ENCODE measurements around the gene FARS2. TPM values are rescaled to one million over a fixed set of nuclear protein-coding genes. Genes with fewer than 3 reads are reported as not detected.

Gene FARS2
- total RNA-seq, 1 donor from 2014 or later, result 21.9 TPM

GRCh38 chr6:5446362-5447075 lies 185.2 kb downstream of the FARS2 start:
- Mint-ChIP-seq H3K9me3 (no peaks in the 10 kb centered on the region), H3K36me3 (no peaks in the 10 kb centered on the region), H3K27ac (no peak overlapping the region), H3K4me1 (ENCODE audit: unreplicated experiment) (no peaks in the 10 kb centered on the region), H3K4me3 (no peak overlapping the region), H3K27me3 (no peaks in the 10 kb centered on the region)
- no peak for DNase-seq (ENCODE audit: extremely low spot score, unreplicated experiment)
- no peak for TF ChIP-seq CTCF (conservative IDR thresholded peaks at IDR 0.05)

- no peak for DNase-seq (ENCODE audit: extremely low spot score, unreplicated experiment)
- Mint-ChIP-seq H3K36me3 (no peaks in the 10 kb centered on the region), H3K27me3 (no peaks in the 10 kb centered on the region), H3K4me3 (no peak overlapping the region), H3K27ac (no peak overlapping the region), H3K4me1 (ENCODE audit: unreplicated experiment) (no peaks in the 10 kb centered on the region), H3K9me3 (no peaks in the 10 kb centered on the region)
- no peak for TF ChIP-seq CTCF (conservative IDR thresholded peaks at IDR 0.05)
Measured at GRCh38 chr6:5447921-5448320, 186.6 kb downstream of the FARS2 start.

GRCh38 chr6:5450073-5450472 lies 188.8 kb downstream of the FARS2 start:
- no peaks in the 10 kb centered on the region for H3K27me3 Mint-ChIP-seq
- no peaks in the 10 kb centered on the region for H3K9me3 Mint-ChIP-seq
- no peak overlapping the region for H3K27ac Mint-ChIP-seq
- TF ChIP-seq CTCF (conservative IDR thresholded peaks at IDR 0.05), result no peak
- no peak for DNase-seq (ENCODE audit: extremely low spot score, unreplicated experiment)
- H3K4me3 Mint-ChIP-seq, result no peak overlapping the region
- no peaks in the 10 kb centered on the region for H3K36me3 Mint-ChIP-seq
- H3K4me1 Mint-ChIP-seq (ENCODE audit: unreplicated experiment), result peaks cover 4% of the 10 kb centered on the region

- H3K36me3 Mint-ChIP-seq, result no peaks in the 10 kb centered on the region
- peaks cover 8% of the 10 kb centered on the region for H3K4me1 Mint-ChIP-seq (ENCODE audit: unreplicated experiment)
- no peak overlapping the region for H3K4me3 Mint-ChIP-seq
- H3K27ac Mint-ChIP-seq, result no peak overlapping the region
- no peaks in the 10 kb centered on the region for H3K9me3 Mint-ChIP-seq
- DNase-seq (ENCODE audit: extremely low spot score, unreplicated experiment), result no peak
- no peak for TF ChIP-seq CTCF (conservative IDR thresholded peaks at IDR 0.05)
- no peaks in the 10 kb centered on the region for H3K27me3 Mint-ChIP-seq
Measured at GRCh38 chr6:5453546-5453945, 192.2 kb downstream of the FARS2 start.

- no peak overlapping the region for H3K27ac Mint-ChIP-seq
- H3K4me1 Mint-ChIP-seq (ENCODE audit: unreplicated experiment), result peaks cover 16% of the 10 kb centered on the region
- H3K27me3 Mint-ChIP-seq, result no peaks in the 10 kb centered on the region
- no peak for TF ChIP-seq CTCF (conservative IDR thresholded peaks at IDR 0.05)
- H3K36me3 Mint-ChIP-seq, result no peaks in the 10 kb centered on the region
- no peak for DNase-seq (ENCODE audit: extremely low spot score, unreplicated experiment)
- H3K9me3 Mint-ChIP-seq, result no peaks in the 10 kb centered on the region
- no peak overlapping the region for H3K4me3 Mint-ChIP-seq
Measured at GRCh38 chr6:5455142-5455541, 193.8 kb downstream of the FARS2 start.
